ENCODE results near the gene ZNF44.

Gene ZNF44

GRCh38 chr19:12265921-12266704 is 28.6 kb downstream of the ZNF44 start:
- in situ Hi-C loops (cut with MboI; ENCODE audit: low sequenced_read_pairs): no loop called here

- in situ Hi-C loops (cut with MboI; ENCODE audit: low sequenced_read_pairs): no loop called here
Measured at GRCh38 chr19:12261554-12261953, 33.1 kb downstream of the ZNF44 start.

DNA sequence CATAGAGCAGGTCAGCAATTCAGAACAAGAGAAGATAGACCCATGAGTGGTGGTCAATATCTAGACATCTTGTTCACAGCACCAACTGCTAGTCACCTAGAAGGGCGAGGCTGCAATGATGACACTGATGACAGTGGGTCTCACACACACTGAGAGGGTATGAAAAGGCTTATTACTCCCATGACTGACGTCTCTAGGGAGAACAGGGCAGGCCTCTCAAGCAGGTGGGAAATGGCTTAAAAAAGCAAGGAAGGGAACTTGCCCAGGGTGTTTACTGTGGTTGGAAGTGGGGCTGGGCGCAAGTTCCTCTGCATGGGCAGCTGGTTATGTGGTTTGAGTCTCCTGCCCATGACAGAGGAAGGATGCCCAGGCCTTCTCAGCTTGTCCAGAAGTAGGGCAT is 33.8 kb downstream of the ZNF44 start:
- in situ Hi-C loops (cut with MboI; ENCODE audit: low sequenced_read_pairs): no loop called here

DNA sequence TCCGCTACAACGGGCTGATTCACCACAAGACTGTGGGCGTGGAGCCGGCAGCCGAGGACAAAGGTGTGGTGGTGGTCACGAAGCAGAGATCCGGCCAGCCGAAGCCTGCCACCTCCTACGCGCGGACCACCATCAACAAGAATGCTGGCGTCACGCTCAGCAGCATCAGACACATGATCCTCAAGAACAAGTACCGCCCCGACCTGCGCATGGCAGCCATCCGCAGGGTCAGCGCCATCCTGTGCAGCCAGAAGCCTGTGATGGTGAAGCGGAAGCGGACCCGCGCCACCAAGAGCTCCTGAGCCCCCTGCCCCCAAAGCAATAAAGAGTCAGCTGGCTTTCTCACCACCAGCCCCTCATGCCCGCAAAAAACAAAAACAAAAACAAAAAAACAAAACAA is 34.4 kb downstream of the ZNF44 start:
- in situ Hi-C loops (cut with MboI; ENCODE audit: low sequenced_read_pairs): no loop called here

DNA sequence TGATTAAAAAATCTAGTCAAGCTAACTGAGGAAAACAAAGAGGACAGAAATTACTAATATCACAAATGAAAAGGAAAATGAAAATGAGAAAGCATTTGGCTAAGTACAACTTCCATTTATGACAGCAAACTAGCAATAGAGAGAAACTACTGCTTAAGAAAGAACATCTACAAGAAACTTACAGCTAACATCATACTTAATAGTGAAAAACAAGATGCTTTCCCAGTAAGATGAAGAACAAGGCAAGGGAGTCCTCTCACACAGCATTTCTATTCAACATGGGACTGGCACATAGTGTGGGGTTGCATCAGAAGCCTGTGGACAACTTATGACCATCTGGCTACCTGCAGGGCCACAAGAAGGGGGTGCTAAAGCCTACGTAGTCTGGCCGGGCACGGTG is 39.3 kb downstream of the ZNF44 start:
- in situ Hi-C loops (cut with MboI; ENCODE audit: low sequenced_read_pairs): no loop called here

DNA sequence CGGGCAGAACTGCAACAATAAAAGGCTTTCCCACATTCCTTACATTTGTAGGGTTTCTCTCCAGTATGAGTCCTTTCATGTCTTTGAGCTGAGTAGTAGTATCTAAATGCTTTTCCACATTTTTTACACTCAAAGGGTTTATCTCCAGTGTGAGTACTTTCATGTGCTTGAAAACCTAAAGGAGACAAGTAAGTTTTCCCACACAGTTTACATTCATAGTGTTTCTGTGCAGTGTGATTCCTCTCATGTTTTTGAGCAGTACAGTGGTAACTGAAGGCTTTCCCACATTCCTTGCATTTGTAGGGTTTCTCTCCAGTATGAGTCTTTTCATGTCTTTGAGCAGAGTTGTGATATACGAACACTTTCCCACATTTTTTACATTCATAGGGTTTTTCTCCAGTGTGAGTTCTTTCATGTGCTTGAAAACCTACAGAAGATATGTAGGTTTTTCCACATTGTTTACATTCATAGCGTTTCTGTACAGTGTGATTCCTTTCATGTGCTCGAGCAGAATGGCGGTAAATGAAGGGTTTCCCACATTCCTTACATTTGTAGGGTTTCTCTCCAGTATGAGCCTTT is 47.0 kb downstream of the ZNF44 start:
- in situ Hi-C loops (cut with MboI; ENCODE audit: low sequenced_read_pairs): no loop called here

GRCh38 chr19:12244370-12244769 is 50.3 kb downstream of the ZNF44 start:
- in situ Hi-C loops (cut with MboI; ENCODE audit: low sequenced_read_pairs): no loop called here

- in situ Hi-C loops (cut with MboI; ENCODE audit: low sequenced_read_pairs): no loop called here
Measured at GRCh38 chr19:12237143-12237839, 57.4 kb downstream of the ZNF44 start.

DNA sequence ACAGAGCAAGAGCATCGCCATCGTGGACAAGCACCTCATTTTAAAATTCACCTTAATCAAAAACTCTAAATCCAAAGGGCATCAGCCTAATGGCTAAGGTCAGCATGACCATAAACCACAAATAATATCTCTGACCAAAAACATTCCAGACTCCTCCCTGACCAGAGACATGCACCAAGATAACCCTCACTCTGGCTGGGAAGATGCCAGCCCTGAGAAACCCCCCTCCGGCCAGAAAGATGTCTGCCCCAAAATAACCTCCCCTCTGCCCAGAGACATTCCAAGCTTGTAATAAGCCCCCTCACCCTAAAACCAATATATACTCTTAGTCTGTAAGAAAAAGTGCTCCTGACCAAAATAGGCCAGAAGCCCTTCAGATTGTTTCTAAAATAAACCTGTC is 61.7 kb downstream of the ZNF44 start:
- in situ Hi-C loops (cut with MboI; ENCODE audit: low sequenced_read_pairs): no loop called here

GRCh38 chr19:12230751-12231733 is 63.6 kb downstream of the ZNF44 start:
- in situ Hi-C loops (cut with MboI; ENCODE audit: low sequenced_read_pairs): no loop called here

DNA sequence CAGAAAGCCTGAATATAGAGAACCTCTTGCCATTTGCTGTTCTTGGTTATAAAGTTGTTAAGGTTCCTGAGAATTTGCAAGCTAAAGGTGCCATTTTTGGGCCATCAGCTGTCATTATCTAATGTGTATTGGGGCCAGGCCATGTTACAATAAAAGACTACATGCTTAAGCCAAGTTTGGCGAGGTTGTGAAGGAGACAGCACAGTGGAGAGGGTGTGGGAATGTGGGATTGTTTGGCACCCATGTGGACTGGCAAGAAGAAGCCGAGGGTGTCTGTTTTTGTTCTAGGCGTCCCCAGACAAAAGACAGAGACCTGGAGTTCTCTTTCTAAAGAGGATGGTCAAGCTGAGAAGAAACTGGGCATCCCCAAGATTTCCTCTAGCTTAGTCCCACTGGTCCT is 64.7 kb downstream of the ZNF44 start:
- in situ Hi-C loops (cut with MboI; ENCODE audit: low sequenced_read_pairs): no loop called here

DNA sequence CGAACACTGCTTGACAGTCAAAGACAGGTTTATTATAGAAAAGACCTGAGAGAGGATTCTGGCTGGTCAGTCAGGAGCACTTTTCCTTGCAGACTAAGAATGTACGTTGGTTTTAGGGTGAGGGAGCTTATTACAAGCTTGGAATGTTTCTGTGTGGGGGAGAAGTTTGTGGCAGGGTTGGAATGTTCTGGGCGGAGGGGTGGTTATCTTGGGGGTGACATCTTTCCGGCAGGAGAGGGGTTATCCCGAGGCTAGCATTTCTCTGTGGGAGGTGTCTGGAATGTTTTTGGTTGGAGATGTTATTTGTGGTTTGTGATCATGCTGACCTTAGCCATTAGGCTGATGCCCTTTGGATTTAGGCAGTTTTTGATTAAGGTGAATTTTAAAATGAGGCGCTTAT is 70.0 kb downstream of the ZNF44 start:
- in situ Hi-C loops (cut with MboI; ENCODE audit: low sequenced_read_pairs): no loop called here

GRCh38 chr19:12222980-12223630 is 71.6 kb downstream of the ZNF44 start:
- in situ Hi-C loops (cut with MboI; ENCODE audit: low sequenced_read_pairs): no loop called here
